H9 (cell line): ENCODE data around the gene STARD9. TPM values are rescaled to one million over a fixed set of nuclear protein-coding genes. Genes with fewer than 3 reads are reported as not detected.

Experiments used
- DNase-seq: peaks from one replicate; pipeline ENCODE4 v3.0.0-alpha.2; 2017
- H2AFZ ChIP-seq: one replicate; pipeline ENCODE4 v1.6.1; 2013; ENCODE audit warnings: mild to moderate bottlenecking, low read length, control low read depth, moderate library complexity
- H2AK5ac ChIP-seq: 2 replicates; pipeline ENCODE4 v1.6.1; 2013; ENCODE audit warnings: low read length, control low read depth, mixed read lengths; ENCODE audit not compliant: insufficient read length
- H2BK120ac ChIP-seq: one replicate; pipeline ENCODE4 v1.6.1; 2013; ENCODE audit warnings: low read depth, mild to moderate bottlenecking, low read length, control low read depth, inconsistent platforms; ENCODE audit not compliant: poor library complexity, severe bottlenecking
- H2BK12ac ChIP-seq: 2 replicates; pipeline ENCODE4 v1.6.1; 2013; ENCODE audit warnings: low read length, control low read depth, mixed read lengths, low read depth; ENCODE audit not compliant: insufficient read length
- H2BK15ac ChIP-seq: 2 replicates; pipeline ENCODE4 v1.6.1; 2013; ENCODE audit warnings: low read depth, low read length, control low read depth
- H2BK20ac ChIP-seq: one replicate; pipeline ENCODE4 v1.6.1; 2013; ENCODE audit warnings: low read depth, mild to moderate bottlenecking, low read length, control low read depth, inconsistent platforms; ENCODE audit not compliant: poor library complexity, severe bottlenecking
- H2BK5ac ChIP-seq: 2 replicates; pipeline ENCODE4 v1.6.1; 2013; ENCODE audit warnings: low read length, control low read depth, mixed read lengths; ENCODE audit not compliant: insufficient read length
- H3K14ac ChIP-seq: 2 replicates; pipeline ENCODE4 v1.6.1; 2013; ENCODE audit warnings: low read length, control low read depth; ENCODE audit not compliant: insufficient read depth
- H3K18ac ChIP-seq: 2 replicates; pipeline ENCODE4 v1.6.1; 2013; ENCODE audit warnings: low read depth, mild to moderate bottlenecking, mixed read lengths, low read length, control low read depth; ENCODE audit not compliant: insufficient read length
- H3K23ac ChIP-seq: 2 replicates; pipeline ENCODE4 v1.6.1; 2013; ENCODE audit warnings: low read length, control low read depth, mixed read lengths, low read depth; ENCODE audit not compliant: insufficient read length
- H3K23me2 ChIP-seq: 2 replicates; pipeline ENCODE4 v1.6.1; 2013; ENCODE audit warnings: low read depth, mild to moderate bottlenecking, mixed read lengths, low read length, control low read depth; ENCODE audit not compliant: insufficient read length, poor library complexity, severe bottlenecking
- H3K27ac ChIP-seq: 2 replicates; pipeline ENCODE4 v1.5.1; 2013; ENCODE audit warnings: low read length, control low read depth, mixed read lengths, low read depth; ENCODE audit not compliant: insufficient read length
- H3K27me3 ChIP-seq: 2 replicates; pipeline ENCODE4 v1.6.1; 2013; ENCODE audit warnings: low read length, control low read depth, inconsistent platforms; ENCODE audit not compliant: insufficient read depth
- H3K4ac ChIP-seq: 2 replicates; pipeline ENCODE4 v1.6.1; 2013; ENCODE audit warnings: low read depth, mild to moderate bottlenecking, control low read depth, inconsistent platforms, low read length, moderate library complexity
- H3K4me1 ChIP-seq: 2 replicates; pipeline ENCODE4 v1.6.1; 2013; ENCODE audit warnings: low read length, control low read depth, inconsistent platforms; ENCODE audit not compliant: insufficient read depth
- H3K4me2 ChIP-seq: 2 replicates; pipeline ENCODE4 v1.6.1; 2013; ENCODE audit warnings: low read length, control low read depth, mixed read lengths; ENCODE audit not compliant: insufficient read length, insufficient read depth
- H3K56ac ChIP-seq: 2 replicates; pipeline ENCODE4 v1.6.1; 2013; ENCODE audit warnings: low read depth, mild to moderate bottlenecking, mixed read lengths, low read length, control low read depth; ENCODE audit not compliant: insufficient read length
- H3K79me1 ChIP-seq: 2 replicates; pipeline ENCODE4 v1.6.1; 2013; ENCODE audit warnings: low read depth, mild to moderate bottlenecking, moderate library complexity, low read length, control low read depth, inconsistent platforms; ENCODE audit not compliant: insufficient read depth, poor library complexity, severe bottlenecking
- H3K79me2 ChIP-seq: 2 replicates; pipeline ENCODE4 v1.6.1; 2013; ENCODE audit warnings: low read length, control low read depth, inconsistent platforms; ENCODE audit not compliant: insufficient read depth
- H3K9ac ChIP-seq: 2 replicates; pipeline ENCODE4 v1.6.1; 2013; ENCODE audit warnings: low read length, control low read depth, mixed read lengths; ENCODE audit not compliant: insufficient read length; ENCODE audit errors: extremely low read depth
- H3K9me3 ChIP-seq: one replicate; pipeline ENCODE4 v1.6.1; 2013; ENCODE audit warnings: low read depth, low read length, inconsistent platforms; ENCODE audit not compliant: control insufficient read depth
- H3T11ph ChIP-seq: one replicate; pipeline ENCODE4 v1.6.1; 2013; ENCODE audit warnings: mild to moderate bottlenecking, low read length, control low read depth, inconsistent platforms
- H4K20me1 ChIP-seq: one replicate; pipeline ENCODE4 v1.6.1; 2013; ENCODE audit not compliant: control insufficient read depth, insufficient read length, insufficient read depth
- H4K5ac ChIP-seq: 2 replicates; pipeline ENCODE4 v1.6.1; 2013; ENCODE audit warnings: low read depth, mild to moderate bottlenecking, mixed read lengths, low read length, control low read depth; ENCODE audit not compliant: insufficient read length
- H4K8ac ChIP-seq: replicated peaks from 2 replicates; pipeline ENCODE4 v1.6.1; 2013; ENCODE audit warnings: low read length, control low read depth, mixed read lengths, low read depth; ENCODE audit not compliant: insufficient read length
- H4K91ac ChIP-seq: 2 replicates; pipeline ENCODE4 v1.6.1; 2013; ENCODE audit warnings: low read depth, mild to moderate bottlenecking, moderate library complexity, mixed read lengths, low read length, control low read depth; ENCODE audit not compliant: insufficient read length
- H3K27ac Mint-ChIP-seq, 3 experiments: 2 replicates in 2 of 3; 3 replicates in 1 of 3; pipeline ENCODE4 v1.8.0; 2020 to 2021; ENCODE audit warnings: mixed read lengths in 3 of 3, mild to moderate bottlenecking in 1 of 3, moderate library complexity in 1 of 3
- H3K27me3 Mint-ChIP-seq: 2 replicates; pipeline ENCODE4 v1.8.0; 2021; ENCODE audit warnings: low read depth, mild to moderate bottlenecking, moderate library complexity, mixed read lengths
- H3K36me3 Mint-ChIP-seq, 3 experiments: 2 replicates in 2 of 3; 3 replicates in 1 of 3; pipeline ENCODE4 v1.8.0; 2020 to 2021; ENCODE audit warnings: low read depth in 3 of 3, mixed read lengths in 3 of 3; ENCODE audit not compliant: insufficient read depth in 1 of 3
- H3K4me1 Mint-ChIP-seq, 2 experiments: 2 replicates each; pipeline ENCODE4 v1.8.0; 2020; ENCODE audit warnings: mixed read lengths in 2 of 2
- H3K4me3 Mint-ChIP-seq, 2 experiments: 2 replicates in 1 of 2; 3 replicates in 1 of 2; pipeline ENCODE4 v1.8.0; 2020 to 2021; ENCODE audit warnings: mild to moderate bottlenecking in 2 of 2, mixed read lengths in 2 of 2, moderate library complexity in 1 of 2
- H3K9me3 Mint-ChIP-seq, 2 experiments: 2 replicates in 1 of 2; 3 replicates in 1 of 2; pipeline ENCODE4 v1.8.0; 2020; ENCODE audit warnings: mild to moderate bottlenecking in 2 of 2, mixed read lengths in 2 of 2, moderate library complexity in 1 of 2
- CTCF ChIP-seq: fragments of 200-600 bp; sonication (generic); conservative IDR thresholded peaks from 3 replicates; pipeline ENCODE4 v1.8.0; 2021; ENCODE audit warnings: antibody characterized with exemption, mild to moderate bottlenecking
- WGBS: extraction: QIAGEN DNeasy Blood & Tissue Kit; methylation state at CpG from one replicate; pipeline ENCODE4 v1.1.7; 2013; ENCODE audit warnings: missing lambda C conversion rate, low lambda C conversion rate, mixed read lengths; ENCODE audit not compliant: insufficient read length; ENCODE audit errors: extremely low coverage; 5-methylcytosine and 5-hydroxymethylcytosine counted together
- total RNA-seq: library from RNA; stranded (reverse); gene quantifications from 2 replicates; pipeline ENCODE4 v1.2.1, GENCODE V29; 2021

The STARD9 gene
- total RNA-seq, 1 experiment from 2014 or later: 6.9 TPM

- no peaks in the 10 kb centered on the region for H3K23me2 ChIP-seq
- H2BK12ac ChIP-seq: no peak overlapping the region
- H3K23ac ChIP-seq: no peak overlapping the region
- Mint-ChIP-seq H3K9me3 (no peaks in the 10 kb centered on the region), H3K27me3 (no peaks in the 10 kb centered on the region), H3K27ac (no peak overlapping the region), H3K36me3 (no peaks in the 10 kb centered on the region; a peak in 1 of 7 replicates), H3K4me3 (no peak overlapping the region), H3K4me1 (no peaks in the 10 kb centered on the region)
- no peak overlapping the region for H3K18ac ChIP-seq
- no peak overlapping the region for H4K5ac ChIP-seq
- H2AFZ ChIP-seq: no peak overlapping the region
- WGBS: no CpG with 5 or more reads among the region's 4 CpGs
- H3K9ac ChIP-seq: no peak overlapping the region
- no peaks in the 10 kb centered on the region for H3K27me3 ChIP-seq
- H4K8ac ChIP-seq: no peak overlapping the region
- no peak overlapping the region for H3K4me2 ChIP-seq
- no peaks in the 10 kb centered on the region for H3K79me2 ChIP-seq
- no peak overlapping the region for H2BK15ac ChIP-seq
- H2BK5ac ChIP-seq: no peak overlapping the region
- H3K56ac ChIP-seq: no peak overlapping the region
- H3K27ac ChIP-seq: no peak overlapping the region
- no peak overlapping the region for H2AK5ac ChIP-seq
- H2BK20ac ChIP-seq: no peak overlapping the region
- H3T11ph ChIP-seq: no peak overlapping the region
- H3K9me3 ChIP-seq: no peaks in the 10 kb centered on the region
- no peaks in the 10 kb centered on the region for H3K4me1 ChIP-seq
- DNase-seq: peak; percentile 8
- H4K91ac ChIP-seq: no peak overlapping the region
- no peak overlapping the region for H3K4ac ChIP-seq
- H3K14ac ChIP-seq: no peak overlapping the region
- H3K79me1 ChIP-seq: no peaks in the 10 kb centered on the region
- H4K20me1 ChIP-seq: no peaks in the 10 kb centered on the region
- no peak overlapping the region for H2BK120ac ChIP-seq
- TF ChIP-seq CTCF: no peak
Observed at GRCh38 chr15:42712584-42712983, 137.2 kb downstream of the STARD9 start.
